IMR-90 (cell line): ENCODE results near the gene PTPN7. TPM values are rescaled to one million over a fixed set of nuclear protein-coding genes. Genes with fewer than 3 reads are reported as not detected.

Experiments used
- ATAC-seq: fragments of 200-7000 bp; cut with Tn5 transposase; 2 replicates; pipeline ENCODE4 v1.9.1; 2020; ENCODE audit warnings: low read depth, mild to moderate bottlenecking, moderate library complexity
- BruUV-seq: library from RNA; stranded (reverse); fragments of 400-500 nt; replicated peaks from 2 replicates; lab custom pipeline; 2021; lab: Mats Ljungman, UMichigan
- CTCF ChIA-PET: fragments of 300-600 bp; formaldehyde crosslinking; extraction: SDS; loops from one replicate; lab custom pipeline; 2021; ENCODE audit warnings: antibody characterized with exemption; lab: Yijun Ruan, JAX
- POLR2A ChIA-PET: fragments of 300-600 bp; sonication (Branson Sonifier 250); formaldehyde crosslinking; loops from one replicate; lab custom pipeline; 2022; ENCODE audit warnings: antibody characterized with exemption; ENCODE audit not compliant: unreplicated experiment; lab: Charles Lee
- DNase-seq: peaks from one replicate; pipeline ENCODE4 v3.0.0; 2013
- H2AFZ ChIP-seq: replicated peaks from 2 replicates; pipeline ENCODE3; 2013; ENCODE audit warnings: low read length, mild to moderate bottlenecking; ENCODE audit not compliant: poor library complexity
- H2AK5ac ChIP-seq: 2 replicates; pipeline ENCODE4 v1.6.1; 2013; ENCODE audit warnings: low read depth, low read length, inconsistent platforms
- H2AK9ac ChIP-seq: replicated peaks from 2 replicates; pipeline ENCODE3; 2013; ENCODE audit warnings: mild to moderate bottlenecking, low read depth, low read length, moderate library complexity; ENCODE audit not compliant: poor library complexity
- H2BK120ac ChIP-seq: 2 replicates; pipeline ENCODE4 v1.6.1; 2013; ENCODE audit warnings: low read depth, low read length, inconsistent platforms
- H2BK15ac ChIP-seq: 3 replicates; pipeline ENCODE4 v1.6.1; 2013; ENCODE audit warnings: low read depth, low read length, inconsistent platforms
- H2BK20ac ChIP-seq: 2 replicates; pipeline ENCODE4 v1.6.1; 2013; ENCODE audit warnings: low read depth, mild to moderate bottlenecking, inconsistent platforms, low read length, moderate library complexity
- H2BK5ac ChIP-seq: 2 replicates; pipeline ENCODE4 v1.6.1; 2013; ENCODE audit warnings: mild to moderate bottlenecking, low read depth, low read length, inconsistent platforms; ENCODE audit not compliant: poor library complexity, severe bottlenecking
- H3K14ac ChIP-seq: replicated peaks from 2 replicates; pipeline ENCODE4 v1.6.1; 2013; ENCODE audit warnings: low read depth, low read length, inconsistent platforms
- H3K18ac ChIP-seq: 2 replicates; pipeline ENCODE4 v1.6.1; 2013; ENCODE audit warnings: low read depth, low read length, control low read depth
- H3K23ac ChIP-seq: 2 replicates; pipeline ENCODE4 v1.6.1; 2013; ENCODE audit warnings: low read depth, low read length, inconsistent platforms
- H3K27ac ChIP-seq: 2 replicates; pipeline ENCODE4 v1.5.1; 2013; ENCODE audit warnings: mild to moderate bottlenecking, control low read depth, low read length; ENCODE audit not compliant: insufficient read depth
- H3K27me3 ChIP-seq: 2 replicates; pipeline ENCODE4 v1.6.1; 2013; ENCODE audit warnings: low read length; ENCODE audit not compliant: control insufficient read depth, insufficient read depth
- H3K36me3 ChIP-seq: 2 replicates; pipeline ENCODE4 v1.6.1; 2013; ENCODE audit warnings: low read length, mixed read lengths; ENCODE audit not compliant: control insufficient read depth, insufficient read depth
- H3K4ac ChIP-seq: 2 replicates; pipeline ENCODE4 v1.6.1; 2013; ENCODE audit warnings: low read depth, low read length, inconsistent platforms
- H3K4me1 ChIP-seq: 2 replicates; pipeline ENCODE4 v1.6.1; 2013; ENCODE audit warnings: low read length, mixed read lengths; ENCODE audit not compliant: control insufficient read depth, insufficient read depth
- H3K4me2 ChIP-seq: 2 replicates; pipeline ENCODE4 v1.6.1; 2013; ENCODE audit warnings: low read depth, mild to moderate bottlenecking, control low read depth, low read length, moderate library complexity
- H3K4me3 ChIP-seq: 2 replicates; pipeline ENCODE4 v1.5.1; 2013; ENCODE audit warnings: low read depth, mild to moderate bottlenecking, control low read depth, low read length, moderate library complexity; ENCODE audit not compliant: insufficient read depth
- H3K56ac ChIP-seq: 2 replicates; pipeline ENCODE4 v1.6.1; 2013; ENCODE audit warnings: low read length, inconsistent platforms; ENCODE audit not compliant: insufficient read depth; ENCODE audit errors: extremely low read depth
- H3K79me1 ChIP-seq, 2 experiments: 2 replicates each; pipeline ENCODE4 v1.6.1; 2013; ENCODE audit warnings: low read length in 2 of 2, inconsistent platforms in 1 of 2, low read depth in 1 of 2
- H3K9ac ChIP-seq: 2 replicates; pipeline ENCODE4 v1.6.1; 2013; ENCODE audit warnings: low read depth, low read length, control low read depth
- H3K9me1 ChIP-seq: 2 replicates; pipeline ENCODE4 v1.6.1; 2013; ENCODE audit warnings: low read length, inconsistent platforms; ENCODE audit not compliant: insufficient read depth
- H3K9me3 ChIP-seq: 2 replicates; pipeline ENCODE4 v1.6.1; 2013; ENCODE audit warnings: low read length; ENCODE audit not compliant: control insufficient read depth, insufficient read depth
- H4K20me1 ChIP-seq: 2 replicates; pipeline ENCODE4 v1.6.1; 2013; ENCODE audit warnings: low read length, inconsistent platforms; ENCODE audit not compliant: insufficient read depth
- H4K5ac ChIP-seq: 2 replicates; pipeline ENCODE4 v1.6.1; 2013; ENCODE audit warnings: mild to moderate bottlenecking, low read depth, low read length, control low read depth
- H4K8ac ChIP-seq, 2 experiments: 2 replicates each; pipeline ENCODE4 v1.6.1; 2013; ENCODE audit warnings: low read depth in 2 of 2, low read length in 2 of 2, control low read depth in 1 of 2, inconsistent platforms in 1 of 2
- H4K91ac ChIP-seq: 2 replicates; pipeline ENCODE4 v1.6.1; 2013; ENCODE audit warnings: low read depth, low read length, inconsistent platforms; ENCODE audit not compliant: insufficient read depth
- ELK1 ChIP-seq: fragments of 150-350 bp; IDR thresholded peaks from 2 replicates; pipeline ENCODE4 v1.6.1; 2016; ENCODE audit warnings: low read depth, mild to moderate bottlenecking, low read length, moderate library complexity, borderline replicate concordance
- MAFK ChIP-seq: IDR thresholded peaks from 2 replicates; pipeline ENCODE4 v1.6.1; 2012; ENCODE audit warnings: low read depth, low read length, improper control_type of control experiment
- SMC3 ChIP-seq: fragments of 150-350 bp; IDR thresholded peaks from 2 replicates; pipeline ENCODE4 v1.6.1; 2016; ENCODE audit warnings: low read depth, mild to moderate bottlenecking, antibody characterized with exemption, low read length, moderate library complexity
- WGBS, 2 experiments: methylation state at CpG; one replicate each; pipeline versions ENCODE4 v1.1.5 to v1.1.7; 2013; ENCODE audit warnings: missing lambda C conversion rate in 2 of 2; ENCODE audit not compliant: insufficient read length in 1 of 2; ENCODE audit errors: extremely low coverage in 2 of 2; 5-methylcytosine and 5-hydroxymethylcytosine counted together
- dilution Hi-C: fragments of 300-500 bp; cut with HindIII; formaldehyde crosslinking; loops from one replicate; pipeline ENCODE4 v1.14.3; 2018; ENCODE audit warnings: low sequenced_read_pairs; ENCODE audit not compliant: unreplicated experiment
- in situ Hi-C: fragments of 300-500 bp; cut with MboI; formaldehyde crosslinking; loops from 3 replicates; pipeline ENCODE4 v1.14.3; 2019; ENCODE audit warnings: low sequenced_read_pairs, inconsistent platforms, mixed read lengths
- intact Hi-C: fragments of 100-400 bp; cut with micrococcal nuclease; formaldehyde crosslinking; loops from 2 replicates; pipeline ENCODE4 v1.10.0; 2022
- polyA plus RNA-seq, 3 experiments: library from polyadenylated mRNA; depleted of rRNA; stranded (reverse); fragments of >200 nt; gene quantifications; 2 replicates each; pipeline ENCODE4 v1.2.3, GENCODE V29; 2012; ENCODE audit warnings: low replicate concordance in 1 of 3
- total RNA-seq: library from RNA; depleted of rRNA; stranded (reverse); fragments of >200 nt; gene quantifications from 2 replicates; pipeline ENCODE4 v1.2.3, GENCODE V29; 2012

PTPN7 gene
- total and polyA plus RNA-seq, 2 of the 4 experiments (the other 2 are of a cell fraction): 0.05 TPM; not detected in 1

GRCh38 chr1:202197653-202198365, 37.4 kb upstream of the PTPN7 start:
- H3K27me3 ChIP-seq: peaks cover 85% of the 10 kb centered on the region
- no peak overlapping the region for H4K5ac ChIP-seq
- no peaks in the 10 kb centered on the region for H3K79me1 ChIP-seq
- H2AFZ ChIP-seq: no peak overlapping the region
- ChIA-PET CTCF (interaction anchor here (0.6 kb wide), 1 partner anchor 20 kb away, joined by 3 read pairs; no protein-coding TSS in a partner anchor), POLR2A (no interaction called here)
- H3K18ac ChIP-seq: no peak overlapping the region
- H2BK15ac ChIP-seq: no peak overlapping the region
- H3K27ac ChIP-seq: no peak overlapping the region
- H3K4ac ChIP-seq: no peak overlapping the region
- no peak for ATAC-seq
- no peak overlapping the region for H3K9ac ChIP-seq
- H3K9me1 ChIP-seq: no peaks in the 10 kb centered on the region
- no peak overlapping the region for H4K8ac ChIP-seq
- peaks cover 3% of the 10 kb centered on the region; the same call in 1 of the 2 replicates for H4K20me1 ChIP-seq
- H2BK20ac ChIP-seq: no peak overlapping the region
- H2BK5ac ChIP-seq: no peak overlapping the region
- no peak overlapping the region for H3K4me2 ChIP-seq
- no peak overlapping the region for H3K23ac ChIP-seq
- H3K36me3 ChIP-seq: no peaks in the 10 kb centered on the region
- no peak overlapping the region for H2AK5ac ChIP-seq
- H2AK9ac ChIP-seq: no peak overlapping the region
- 50% methylated on average over 2 of the region's 7 CpGs; no CpG with 5 or more reads in 1 of the 2 experiments for WGBS, 2 experiments
- no peaks in the 10 kb centered on the region for H3K9me3 ChIP-seq
- H4K91ac ChIP-seq: no peak overlapping the region
- H2BK120ac ChIP-seq: no peak overlapping the region
- no TSS peak for BruUV-seq
- H3K14ac ChIP-seq: no peak overlapping the region
- dilution Hi-C loops: no loop called here
- DNase-seq: no peak
- TF ChIP-seq ELK1: no peak
- no peak for TF ChIP-seq MAFK
- no peak for TF ChIP-seq SMC3
- intact Hi-C loops: no loop called here
- no peaks in the 10 kb centered on the region for H3K4me1 ChIP-seq
- no peak overlapping the region for H3K56ac ChIP-seq
- no peak overlapping the region for H3K4me3 ChIP-seq
- in situ Hi-C loops: no loop called here
